OCI-M1 (cell line): ENCODE data around the gene ZP3.
"Not testable (repeated sequence)": the region's sequence is repeated elsewhere in the genome, so short reads cannot be mapped to it uniquely, and the experiment has no call there.

Experiments
- DNase-seq: peaks from one replicate; lab custom pipeline; 2025; lab: John Stamatoyannopoulos, UW

Gene ZP3

DNA sequence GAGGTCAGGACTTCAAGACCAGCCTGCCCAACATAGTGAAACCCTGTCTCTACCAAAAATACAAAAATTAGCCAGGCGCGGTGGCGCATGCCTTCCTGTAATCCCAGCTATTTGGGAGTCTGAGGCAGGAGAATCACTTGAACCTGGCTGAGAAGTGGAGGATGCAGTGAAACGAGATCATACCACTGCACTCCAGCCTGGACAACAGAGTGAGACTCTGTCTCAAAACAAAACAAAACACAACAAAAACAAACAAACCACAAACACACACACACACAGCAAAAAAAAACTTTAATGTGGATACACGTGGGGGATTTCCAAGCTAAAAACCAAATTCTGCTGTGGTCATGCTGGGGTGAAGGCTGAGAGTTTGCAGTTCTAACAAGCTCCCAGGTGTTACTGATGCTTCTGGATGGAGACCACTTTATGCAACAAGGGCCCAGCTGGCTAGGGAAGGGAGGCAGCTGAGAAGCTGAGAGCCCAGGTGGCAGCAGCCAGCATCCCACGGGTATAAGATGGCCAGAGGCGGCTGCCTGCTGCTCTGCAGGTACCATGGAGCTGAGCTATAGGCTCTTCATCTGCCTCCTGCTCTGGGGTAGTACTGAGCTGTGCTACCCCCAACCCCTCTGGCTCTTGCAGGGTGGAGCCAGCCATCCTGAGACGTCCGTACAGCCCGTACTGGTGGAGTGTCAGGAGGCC is at the start of gene ZP3:
ZP3 (plus strand) TSS at position 538 of the 699 bp plus-strand sequence; CDS start at position 553, 15 bp downstream.
- DNase-seq, result no peak

DNA sequence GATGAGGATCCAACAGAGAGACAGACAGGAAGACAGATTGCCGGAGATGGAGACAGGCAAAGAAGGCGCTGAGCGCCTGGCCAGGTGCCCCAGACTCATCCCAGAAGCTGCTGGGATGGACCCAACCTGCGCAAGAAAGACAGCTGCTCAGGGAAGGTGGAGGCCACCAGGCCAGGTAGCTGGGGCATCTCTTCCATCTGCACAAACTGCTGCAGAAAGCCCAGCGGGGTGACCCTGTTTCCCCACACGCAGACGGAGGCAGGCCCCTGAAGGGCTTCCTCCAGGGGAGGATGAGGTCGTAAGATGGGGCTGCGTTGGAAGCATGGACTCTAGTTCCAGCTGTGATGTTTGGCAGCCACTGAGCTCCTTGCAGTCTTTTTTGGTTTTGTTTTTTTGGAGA is 49.5 kb upstream of the ZP3 start:
- DNase-seq, result no peak

DNA sequence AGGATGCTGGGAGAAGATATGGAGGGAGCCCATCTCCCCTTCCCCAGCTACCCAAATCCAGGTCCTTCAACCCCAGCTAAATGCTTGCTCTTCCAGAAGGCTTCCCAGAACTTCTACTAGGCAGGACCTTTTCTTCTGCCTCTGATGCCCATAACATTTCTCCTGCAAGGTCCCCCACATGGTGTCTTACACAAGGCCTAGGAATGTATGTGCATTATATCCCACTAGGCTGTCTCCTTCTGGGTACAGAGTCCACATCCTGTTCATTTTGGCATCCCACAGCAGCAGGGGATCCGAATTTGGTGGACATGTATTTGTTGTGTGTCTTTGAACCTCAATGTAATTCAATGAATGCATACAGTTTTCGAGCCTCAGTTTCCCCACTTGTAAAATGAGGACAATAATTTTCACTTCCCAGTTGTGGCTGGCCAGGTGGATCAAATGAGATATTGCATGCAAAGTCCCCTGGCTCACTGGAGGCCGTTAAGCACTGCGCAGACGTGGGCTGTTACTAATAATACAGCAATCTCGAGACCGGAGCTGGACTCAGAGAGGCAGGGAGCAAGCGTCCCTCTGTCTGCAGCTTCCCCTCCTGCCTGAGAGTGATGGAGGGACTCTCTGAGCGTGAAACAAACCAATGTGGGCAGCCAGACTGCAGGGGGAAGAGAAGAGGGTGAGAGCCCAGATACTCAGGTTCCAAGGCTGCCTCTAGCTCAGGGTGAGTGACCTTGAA is 47.4 kb upstream of the ZP3 start:
- no peak for DNase-seq

DNA sequence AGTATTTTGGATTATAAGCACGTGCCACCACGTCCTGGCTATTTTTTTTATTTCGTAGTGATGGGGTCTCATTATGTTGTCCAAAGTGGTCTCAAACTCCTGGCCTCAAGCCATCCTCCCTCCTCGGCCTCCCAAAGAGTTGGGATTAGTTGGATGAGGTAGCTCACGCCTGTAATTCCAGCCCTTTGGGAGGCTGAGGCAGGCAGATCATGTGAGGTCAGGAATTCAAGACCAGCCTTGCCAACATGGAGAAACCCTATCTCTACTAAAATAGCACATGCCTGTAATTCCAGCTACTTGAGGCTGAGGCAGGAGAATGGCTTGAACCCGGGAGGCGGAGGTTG is 44.2 kb upstream of the ZP3 start:
- DNase-seq, result no peak

DNA sequence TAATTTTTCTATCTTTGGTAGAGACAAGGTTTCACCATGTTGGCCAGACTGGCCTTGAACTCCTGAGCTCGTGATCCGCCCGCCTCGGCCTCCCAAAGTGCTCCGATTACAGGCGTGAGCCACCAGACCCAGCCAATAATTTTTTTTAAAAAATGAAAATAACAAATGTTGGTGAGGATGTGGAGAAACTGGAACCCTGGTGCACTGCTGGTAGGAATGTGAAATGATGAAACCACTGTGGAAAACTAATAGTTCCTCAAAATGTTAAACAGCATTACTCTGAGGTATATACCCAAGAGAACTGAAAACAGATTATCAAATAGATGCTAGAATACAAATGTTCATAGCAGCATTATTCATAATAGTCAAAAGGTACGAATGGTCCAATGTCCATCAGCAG is 42.9 kb upstream of the ZP3 start:
- no peak for DNase-seq

DNA sequence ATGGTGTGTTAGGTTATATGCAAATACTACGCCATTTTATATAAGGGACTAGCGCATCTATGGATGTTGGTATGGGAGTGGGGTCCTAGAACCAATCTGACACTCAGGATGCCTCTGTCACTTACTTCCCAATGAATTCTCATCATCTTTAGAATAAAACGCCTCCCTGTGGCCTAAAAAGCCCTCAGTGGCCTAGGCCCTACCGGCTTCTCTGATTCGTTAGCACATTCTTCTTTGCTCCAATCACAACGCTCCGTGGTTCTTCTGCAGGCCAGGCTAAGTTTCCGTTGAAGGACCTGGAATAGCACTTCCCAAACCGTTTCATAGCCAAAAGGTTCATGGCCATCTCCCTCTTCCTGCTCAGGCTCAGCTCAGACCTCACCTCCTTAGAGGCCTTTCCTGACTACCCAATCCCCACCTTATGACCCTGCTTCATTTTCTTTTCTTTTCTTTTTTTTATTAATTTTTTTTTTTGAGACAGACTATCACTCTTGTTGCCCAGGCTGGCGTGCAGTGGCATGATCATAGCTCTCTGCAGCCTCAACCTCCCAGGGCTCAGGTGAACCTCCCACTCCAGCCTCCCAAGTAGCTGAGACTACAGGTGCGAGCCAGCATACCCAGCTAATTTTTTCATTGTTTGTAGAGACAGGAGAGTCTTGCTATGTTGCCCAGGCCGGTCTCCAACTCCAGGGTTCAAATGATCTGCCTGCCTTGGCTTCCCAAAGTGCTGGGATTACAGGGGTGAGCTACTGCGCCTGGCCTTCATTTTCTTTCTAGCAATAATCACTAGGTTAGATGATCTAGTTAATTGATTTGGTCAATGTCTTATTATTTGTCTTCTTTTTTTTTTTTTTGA is 41.4 kb upstream of the ZP3 start:
- peak; percentile 84 for DNase-seq

DNA sequence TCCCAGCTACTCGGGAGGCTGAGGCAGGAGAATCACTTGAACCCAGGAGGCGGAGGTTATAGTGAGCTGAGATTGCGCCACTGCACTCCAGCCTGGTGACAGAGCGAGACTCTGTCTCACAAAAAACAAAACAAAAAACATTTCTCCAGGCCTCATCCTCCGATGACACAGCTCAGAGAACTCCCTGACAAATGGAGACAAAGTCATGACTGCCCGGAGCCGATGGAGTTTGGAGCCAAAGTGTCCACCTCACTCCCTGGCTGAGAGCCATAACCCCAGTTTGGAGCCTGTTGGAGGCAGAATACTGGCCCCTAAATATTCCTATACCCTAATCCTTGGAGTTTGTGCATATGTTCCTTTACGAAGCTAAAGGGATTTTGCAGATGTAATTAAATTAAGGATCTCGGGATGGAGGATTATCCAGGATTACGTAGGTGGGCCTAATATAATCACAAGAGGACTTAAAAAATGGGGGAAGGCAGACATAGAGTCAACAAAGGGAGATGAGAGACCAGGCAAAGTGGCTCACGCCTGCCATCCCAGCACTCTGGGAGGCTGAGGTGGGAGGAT is 38.0 kb upstream of the ZP3 start:
- no peak for DNase-seq

DNA sequence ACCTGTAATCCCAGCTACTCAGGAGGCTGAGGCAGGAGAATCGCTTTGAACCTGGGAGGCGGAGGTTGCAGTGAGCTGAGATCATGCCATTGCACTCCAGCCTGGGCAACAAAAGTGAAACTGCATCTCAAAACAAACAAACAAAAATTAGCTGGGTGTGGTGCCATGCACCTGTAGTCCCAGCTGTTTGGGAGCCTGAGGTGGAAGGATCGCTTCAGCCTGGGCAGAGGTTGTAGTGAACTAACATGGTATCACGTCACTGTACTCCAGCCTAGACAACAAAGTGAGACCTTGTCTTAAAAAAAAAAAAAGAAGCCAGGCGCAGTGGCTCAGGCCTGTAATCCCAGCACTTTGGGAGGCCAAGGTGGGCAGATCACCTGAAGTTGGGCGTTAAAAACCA is 37.0 kb upstream of the ZP3 start:
- not testable (repeated sequence) for DNase-seq

DNA sequence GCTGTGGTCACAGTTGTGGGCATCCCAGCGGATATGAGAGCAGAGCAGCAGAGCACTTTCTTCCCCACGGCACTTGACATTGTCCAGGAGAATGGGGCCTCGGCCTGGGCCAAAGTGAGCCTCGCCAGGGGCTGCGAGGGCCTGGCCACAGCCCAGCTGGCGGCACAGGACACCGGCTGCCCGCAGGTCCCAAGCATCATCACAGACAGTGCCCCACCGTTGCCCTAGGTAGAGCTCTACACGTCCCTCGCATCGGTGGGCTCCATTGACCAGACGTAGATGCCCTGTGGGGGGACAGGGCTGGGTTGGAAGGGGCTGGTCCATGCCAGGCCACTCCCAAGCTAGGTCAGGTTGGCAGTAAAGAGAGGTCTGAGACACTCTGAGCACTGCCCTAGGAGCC is 34.7 kb upstream of the ZP3 start:
- DNase-seq, result no peak

DNA sequence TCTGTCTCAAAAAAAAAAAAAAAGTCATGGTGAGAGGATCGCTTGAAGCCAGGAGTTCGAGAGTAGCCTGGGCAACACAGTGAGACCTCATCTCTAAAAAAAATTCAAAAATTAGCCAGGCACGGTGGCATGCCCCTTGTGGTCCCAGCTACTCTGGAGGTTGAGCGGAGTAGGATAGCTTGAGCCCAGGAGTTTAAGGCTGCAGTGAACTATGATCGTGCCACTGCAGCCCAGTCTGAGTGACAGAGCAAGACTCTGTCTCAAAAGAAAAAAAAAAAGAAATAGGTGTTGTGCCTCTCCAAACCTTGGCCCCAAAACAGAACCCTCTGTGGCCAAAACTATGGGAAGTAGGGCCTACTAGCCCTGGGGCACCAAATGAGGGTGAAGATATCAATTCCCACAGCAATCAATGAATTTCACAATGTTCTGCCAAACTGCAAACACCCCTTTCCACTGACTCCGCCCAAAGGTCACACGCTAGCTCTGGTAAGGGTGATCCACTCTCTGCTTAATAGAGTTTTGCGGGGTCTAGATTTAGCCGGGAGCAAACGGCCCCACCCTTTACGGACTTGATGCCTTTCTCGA is 32.1 kb upstream of the ZP3 start:
- DNase-seq, result no peak

DNA sequence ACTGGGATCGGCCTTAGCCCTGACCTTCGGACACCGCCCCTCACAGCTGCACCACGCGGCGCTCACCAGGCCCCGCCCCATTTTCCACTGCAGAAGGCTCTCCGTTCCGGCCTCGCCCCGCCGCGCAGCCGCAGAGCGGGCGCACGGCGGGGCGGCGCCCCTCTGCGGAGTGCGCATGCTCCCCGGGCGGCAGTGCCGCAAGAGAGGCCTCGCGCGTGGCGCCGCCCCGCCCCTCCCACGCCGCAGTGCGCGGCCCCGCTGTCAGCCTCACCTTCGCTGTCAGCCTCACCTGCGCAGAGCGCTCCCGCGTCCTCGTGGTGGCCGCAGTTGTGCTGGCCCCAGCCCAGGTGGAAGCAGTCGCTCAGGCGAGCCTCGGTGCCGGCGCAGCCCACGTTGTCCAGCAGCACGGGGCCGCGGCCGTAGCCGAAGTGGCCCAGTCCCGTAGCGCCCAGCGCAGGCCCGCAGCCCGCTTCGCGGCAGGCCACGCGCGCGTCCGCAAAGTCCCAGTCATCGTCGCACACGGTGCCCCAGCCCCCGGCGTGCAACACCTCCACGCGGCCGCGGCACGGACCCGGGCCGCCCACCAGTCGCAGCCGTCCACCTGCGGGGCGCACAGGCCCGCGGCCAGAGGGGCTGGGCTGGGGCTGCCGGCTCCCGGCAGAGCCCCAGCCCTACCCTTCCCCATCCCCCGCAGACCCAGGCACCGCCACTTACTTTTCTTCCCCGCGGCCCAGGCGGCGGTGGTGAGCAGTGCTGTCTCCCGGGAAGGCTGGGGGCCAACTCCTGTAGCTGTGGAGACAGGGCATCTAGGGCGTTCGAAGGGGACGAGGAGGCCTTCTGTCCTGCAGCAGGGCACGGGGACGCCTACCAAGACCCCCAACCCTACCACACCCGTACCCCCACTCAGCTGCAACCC is 31.4 kb upstream of the ZP3 start:
- peak; percentile 98 for DNase-seq

DNA sequence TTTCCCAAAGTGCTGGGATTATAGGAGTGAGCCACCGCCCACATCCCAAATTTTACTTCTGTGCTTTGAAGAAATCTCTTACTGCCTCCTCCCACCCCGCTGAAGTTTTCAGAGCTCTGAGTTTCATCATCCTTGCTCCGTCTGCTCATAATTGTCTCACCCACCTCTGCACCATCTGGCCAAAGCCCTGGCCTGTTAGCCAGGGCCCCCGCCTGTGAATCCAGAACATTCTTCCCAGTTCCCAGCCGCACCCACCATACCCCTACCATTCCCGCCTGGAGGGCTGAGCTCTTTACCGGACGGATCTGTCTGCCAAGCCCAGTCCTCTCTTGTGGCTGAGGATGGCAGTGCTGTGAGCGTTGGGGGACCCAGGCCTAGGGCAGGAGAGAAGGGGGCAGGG is 29.8 kb upstream of the ZP3 start:
- DNase-seq, result no peak

DNA sequence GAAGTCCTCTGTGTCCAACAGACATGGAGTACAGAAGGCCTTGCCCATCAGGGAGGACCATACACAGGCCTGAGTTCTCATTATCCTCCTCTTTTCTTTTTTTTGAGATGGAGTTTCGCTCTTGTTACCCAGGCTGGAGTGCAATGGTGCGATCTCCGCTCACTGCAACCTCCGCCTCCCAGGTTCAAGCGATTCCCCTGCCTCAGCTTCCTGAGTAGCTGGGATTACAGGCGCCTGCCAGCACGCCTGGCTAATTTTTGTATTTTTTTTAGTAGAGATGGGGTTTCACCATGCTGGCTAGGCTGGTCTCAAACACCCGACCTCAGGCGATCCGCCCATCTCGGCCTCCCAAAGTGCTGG is 29.2 kb upstream of the ZP3 start:
- DNase-seq, result not testable (repeated sequence)

DNA sequence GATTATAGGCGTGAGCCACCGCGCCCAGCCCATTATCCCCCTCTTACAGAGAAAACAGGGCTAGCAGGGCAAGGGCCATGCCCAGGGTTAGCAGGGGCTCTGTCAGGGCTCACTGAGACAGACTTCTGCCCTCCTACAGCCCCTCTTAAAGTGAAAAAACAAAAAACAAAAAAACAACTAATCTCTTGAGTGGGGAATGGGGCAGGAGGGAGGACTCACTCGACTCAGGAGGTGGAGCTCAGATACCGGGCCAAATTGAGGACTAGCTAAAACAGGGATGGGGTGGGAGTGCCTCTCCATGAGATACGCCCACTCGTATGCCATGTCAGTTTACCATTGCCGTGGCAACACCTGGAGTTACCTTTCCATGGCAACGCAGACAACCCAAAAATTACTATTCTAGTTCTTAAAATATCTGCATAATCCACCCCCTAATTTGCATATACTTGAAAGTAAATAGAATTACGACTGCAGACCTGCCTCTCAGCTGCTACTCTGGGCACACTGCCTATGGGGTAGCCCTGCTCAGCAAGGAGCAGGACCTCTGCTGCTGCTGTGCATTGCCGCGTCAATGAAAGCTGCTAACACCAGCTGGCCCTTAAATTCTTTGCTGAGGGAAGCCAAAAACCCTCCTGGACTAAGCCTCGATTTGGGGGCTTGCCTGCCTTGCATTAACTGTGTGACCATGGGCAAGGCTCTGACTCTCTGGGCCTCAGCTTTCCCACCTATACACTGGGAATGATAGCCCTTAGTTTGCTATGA is 28.6 kb upstream of the ZP3 start:
- no peak for DNase-seq

DNA sequence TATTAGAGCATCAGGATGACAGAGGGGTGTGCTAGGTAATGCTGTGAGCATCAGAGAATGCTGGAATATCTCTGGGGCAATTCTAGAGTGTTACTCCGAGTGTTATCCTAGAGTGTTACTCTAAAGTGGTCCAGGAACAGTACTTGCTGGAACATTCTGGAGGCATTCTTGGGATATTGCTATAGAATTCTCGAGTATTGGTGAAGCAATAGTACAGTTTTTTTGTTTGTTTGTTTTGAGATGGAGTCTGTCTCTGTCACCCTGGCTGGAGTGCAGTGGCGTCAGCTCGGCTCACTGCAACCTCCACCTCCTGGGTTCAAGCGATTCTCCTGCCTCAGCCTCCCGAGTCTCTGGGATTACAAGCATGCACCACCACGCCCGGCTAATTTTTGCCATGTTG is 27.9 kb upstream of the ZP3 start:
- DNase-seq, result no peak

DNA sequence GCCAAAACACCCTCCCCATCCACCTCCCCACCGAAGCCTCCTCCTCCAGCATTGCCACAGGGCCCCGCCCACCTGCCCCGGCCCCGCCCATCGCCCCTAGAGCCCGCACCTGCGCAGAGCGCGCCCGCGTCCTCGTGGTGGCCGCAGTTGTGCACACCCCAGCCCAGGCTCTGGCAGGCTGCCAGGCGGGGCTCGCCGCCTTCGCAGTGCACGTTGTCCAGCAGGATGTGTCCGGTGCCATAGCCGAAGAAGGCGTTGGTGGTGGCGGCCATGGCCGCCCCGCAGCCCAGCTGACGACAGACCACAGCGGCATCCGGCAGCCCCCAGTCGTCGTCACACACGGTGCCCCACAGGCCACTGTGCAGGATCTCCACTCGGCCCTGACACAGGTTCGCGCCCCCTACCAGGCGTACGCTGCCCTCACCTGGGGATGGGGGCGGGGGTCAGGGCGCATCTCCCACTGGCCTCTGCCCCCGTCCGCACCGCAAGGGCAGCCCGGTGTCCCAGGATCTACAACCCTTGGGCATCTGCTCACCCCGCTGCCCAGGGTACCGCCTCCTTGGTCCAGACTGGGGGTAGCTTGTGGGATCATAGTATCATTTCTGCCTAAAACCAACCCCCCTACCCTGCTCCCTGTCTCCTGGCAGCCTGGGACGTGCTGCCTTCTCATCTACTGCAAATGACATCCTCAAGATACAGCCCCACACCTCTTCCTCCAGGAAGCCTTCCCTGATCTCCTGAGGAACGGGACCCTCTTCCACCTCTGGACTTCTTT is 27.2 kb upstream of the ZP3 start:
- peak; percentile 55 for DNase-seq

DNA sequence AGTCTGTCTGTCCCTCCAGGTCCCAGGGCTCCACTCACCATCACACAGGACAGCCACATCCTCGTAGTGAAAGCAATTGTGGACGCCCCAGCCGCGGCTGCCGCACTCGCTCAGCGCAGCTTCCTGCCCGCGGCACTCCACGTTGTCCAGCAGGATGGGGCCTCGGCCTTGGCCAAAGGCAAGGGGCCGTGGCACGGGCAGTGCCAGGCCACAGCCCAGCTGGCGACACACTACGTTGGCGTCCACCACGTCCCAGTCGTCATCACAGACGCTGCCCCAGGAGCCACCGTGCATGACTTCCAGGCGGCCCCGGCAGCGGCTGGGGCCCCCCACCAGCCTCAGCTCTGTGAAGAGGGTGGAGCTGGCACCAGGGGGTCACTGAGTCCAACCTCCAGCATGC is 24.5 kb upstream of the ZP3 start:
- no peak for DNase-seq

DNA sequence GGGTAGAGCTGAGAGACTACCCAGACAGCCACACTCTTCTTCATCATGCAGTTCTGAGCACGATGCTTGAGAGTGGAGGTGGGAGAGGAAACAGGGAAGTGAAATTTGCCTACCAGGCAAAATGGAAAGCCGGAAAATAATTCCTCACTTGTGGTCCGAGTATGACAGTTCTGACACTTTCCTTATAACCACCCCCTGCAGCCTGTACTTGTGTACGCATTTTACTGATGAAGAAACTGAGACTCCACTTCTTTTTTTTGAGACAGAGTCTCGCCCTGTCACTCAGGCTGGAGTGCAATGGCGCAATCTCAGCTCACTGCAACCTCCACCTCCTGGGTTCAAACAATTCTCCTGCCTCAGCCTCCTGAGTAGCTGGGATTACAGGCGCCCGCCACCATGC is 21.7 kb upstream of the ZP3 start:
- DNase-seq, result not testable (repeated sequence)

DNA sequence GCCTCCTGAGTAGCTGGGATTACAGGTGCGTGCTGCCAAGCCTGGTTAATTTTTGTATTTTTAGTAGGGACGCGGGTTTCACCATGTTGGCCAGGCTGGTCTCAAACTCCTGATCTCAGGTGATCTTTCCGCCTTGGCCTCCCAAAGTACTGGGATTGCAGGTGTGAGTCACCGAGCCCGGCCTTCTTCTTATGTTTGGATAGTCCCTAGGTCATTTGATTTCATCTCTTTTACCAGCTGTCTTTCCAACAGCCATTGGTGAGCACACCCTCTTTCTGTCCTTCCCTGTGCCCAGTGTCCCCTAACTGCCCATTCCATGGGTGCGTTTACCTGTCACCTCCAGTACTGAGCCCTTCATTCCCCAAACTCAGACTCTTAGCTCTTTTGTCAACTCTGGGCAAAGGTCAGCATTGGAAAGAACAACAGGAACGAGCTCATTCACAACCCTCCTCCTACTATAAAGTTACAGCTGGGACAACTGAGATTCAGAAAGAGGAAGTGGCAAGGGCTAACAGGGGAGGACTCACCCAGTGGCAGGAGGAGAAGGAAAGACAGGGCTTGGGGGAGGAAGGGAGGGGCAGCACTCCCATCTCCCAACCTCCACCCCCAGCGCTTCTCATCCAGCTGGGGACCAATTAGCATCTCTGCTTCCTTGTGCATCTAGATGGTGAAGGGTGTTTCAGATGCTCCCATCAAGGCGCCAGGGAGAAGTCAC is 20.8 kb upstream of the ZP3 start:
- peak; percentile 81 for DNase-seq
